Inferior parietal cortex (tissue), 1 donor: ENCODE results near the gene RAB3B.
"Not testable (repeated sequence)": the region's sequence is repeated elsewhere in the genome, so short reads cannot be mapped to it uniquely, and the experiment has no call there.

Experiments used
- DNase-seq: peaks from one replicate; pipeline ENCODE4 v3.0.0-alpha.2; 2016; ENCODE audit errors: extremely low spot score

Gene RAB3B

GRCh38 chr1:51989582-51990477, 670 bp downstream of the RAB3B start:
- no peak for DNase-seq

GRCh38 chr1:51988254-51988653, 2.2 kb downstream of the RAB3B start:
- DNase-seq = no peak

DNA sequence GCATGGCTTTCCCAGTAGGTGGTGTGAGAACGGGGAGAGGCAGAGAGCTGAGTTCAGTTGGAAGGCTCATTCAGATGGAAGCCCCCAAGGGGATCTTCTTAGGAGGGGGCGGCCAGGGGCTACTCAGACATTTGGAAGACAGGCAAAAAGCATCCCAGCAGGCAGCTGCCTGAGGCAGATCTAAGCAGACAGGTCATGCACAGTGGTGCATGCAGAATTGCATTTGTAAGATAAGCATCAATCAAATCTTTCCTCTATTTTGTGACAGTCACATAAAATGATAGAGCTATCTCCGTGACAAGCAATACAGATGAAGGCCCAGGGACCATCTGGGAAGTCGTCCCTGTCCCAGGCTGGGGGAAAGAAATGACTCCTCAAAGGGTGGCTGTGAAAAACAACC, 3.8 kb downstream of the RAB3B start:
- no peak for DNase-seq

GRCh38 chr1:51982161-51982560, 8.3 kb downstream of the RAB3B start:
- no peak for DNase-seq

GRCh38 chr1:51981555-51981954, 8.9 kb downstream of the RAB3B start:
- DNase-seq = no peak

- no peak for DNase-seq
Observed at GRCh38 chr1:51978099-51978498, 12.4 kb downstream of the RAB3B start.

- DNase-seq = no peak
Observed at GRCh38 chr1:51976846-51977602, 13.5 kb downstream of the RAB3B start.

DNA sequence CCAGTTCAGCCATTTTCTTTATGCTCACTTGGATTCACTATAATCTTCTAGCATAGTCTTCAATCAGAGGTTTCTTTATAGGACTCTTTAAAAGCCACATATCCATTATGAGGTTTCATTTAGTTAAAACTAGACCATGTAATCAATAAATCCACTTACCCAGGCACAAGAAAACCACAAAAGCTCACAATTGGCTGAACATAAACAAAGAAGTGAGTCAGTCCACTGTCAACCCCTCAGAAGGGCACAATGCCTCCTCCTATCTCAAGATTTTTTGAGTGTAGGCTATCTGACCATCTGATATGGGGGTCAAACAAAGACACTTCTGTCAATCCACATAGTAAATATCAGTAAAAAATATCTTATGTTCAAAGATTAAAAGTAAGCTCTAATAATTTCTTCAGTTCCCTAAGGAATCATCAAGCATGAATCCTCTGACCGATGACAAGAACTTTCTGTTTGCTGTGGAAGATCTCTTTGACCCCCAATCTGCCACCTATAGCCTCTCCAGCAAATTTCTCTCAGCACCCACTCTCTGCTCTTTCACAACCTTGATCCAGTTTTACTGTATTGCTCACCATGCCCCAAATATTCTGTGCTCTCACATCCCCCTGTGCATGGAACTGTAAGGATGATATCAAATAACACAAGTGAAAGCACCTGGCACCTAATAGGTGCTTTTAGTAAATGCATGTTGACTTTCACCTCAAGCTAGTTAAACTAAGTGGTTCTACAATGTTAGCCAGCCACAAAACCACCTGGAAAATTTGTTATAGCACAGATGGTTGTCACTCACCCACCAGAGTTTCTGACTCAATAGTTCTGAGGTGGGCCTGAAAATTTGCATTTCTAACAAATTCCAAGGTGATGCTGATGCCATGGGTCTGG, 16.7 kb downstream of the RAB3B start:
- DNase-seq = no peak

DNA sequence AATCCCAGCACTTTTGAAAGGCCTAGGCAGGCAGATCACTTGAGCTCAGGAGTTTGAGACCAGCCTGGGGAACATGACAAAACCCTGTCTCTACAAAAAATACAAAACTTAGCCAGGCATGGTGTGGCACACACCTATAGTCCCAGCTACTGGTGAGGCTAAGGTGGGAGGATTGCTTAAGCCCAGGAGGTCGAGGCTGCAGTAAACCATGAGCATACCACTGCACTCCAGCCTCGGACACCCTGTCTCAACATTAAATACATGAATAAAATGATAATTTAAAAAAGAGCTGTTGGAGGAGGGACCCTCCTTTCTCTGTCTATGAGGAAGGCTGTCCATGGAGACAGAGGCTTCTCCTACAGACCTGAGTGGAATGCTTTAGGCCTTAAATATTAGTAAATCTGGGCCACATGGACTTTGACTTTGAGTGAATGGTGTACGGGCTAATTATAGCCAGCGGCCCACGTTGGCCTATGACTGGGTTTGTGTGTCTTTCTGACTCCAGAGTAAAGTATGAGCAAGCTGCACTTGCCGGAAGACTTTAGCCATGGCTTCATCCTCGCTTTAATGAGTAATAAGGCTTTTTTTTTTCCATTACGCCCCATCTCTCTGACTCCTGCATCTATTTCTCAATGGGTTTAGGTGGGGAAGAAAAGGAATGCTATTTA, 21.3 kb downstream of the RAB3B start:
- no peak for DNase-seq

- no peak for DNase-seq
Observed at GRCh38 chr1:51968632-51969031, 21.9 kb downstream of the RAB3B start.

DNA sequence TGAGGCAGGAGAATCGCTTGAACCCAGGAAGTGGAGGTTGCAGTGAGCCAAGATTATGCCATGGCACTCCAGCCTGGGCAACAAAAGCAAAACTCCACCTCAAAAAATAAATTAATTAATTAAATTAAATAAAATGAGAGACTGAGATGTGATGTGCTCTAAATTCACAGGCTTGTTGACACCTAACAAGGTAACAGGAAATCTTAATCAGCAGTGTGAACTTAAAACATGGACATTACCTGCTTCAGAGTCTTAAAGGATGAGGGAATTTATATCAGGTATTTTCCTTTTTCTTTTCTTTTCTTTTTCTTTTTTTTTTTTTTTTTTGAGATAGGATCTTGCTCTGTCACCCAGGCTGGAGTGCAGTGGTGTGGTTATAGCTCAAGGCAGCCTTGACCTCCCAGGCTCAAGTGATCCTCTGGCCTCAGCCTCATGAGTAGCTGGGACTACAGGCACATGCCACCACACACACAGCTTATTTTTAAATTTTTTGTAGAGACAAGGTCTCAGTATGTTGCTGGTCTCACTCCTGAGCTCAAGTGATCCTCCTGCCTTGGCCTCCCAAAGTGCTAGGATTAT, 23.2 kb downstream of the RAB3B start:
- not testable (repeated sequence) for DNase-seq

- DNase-seq = no peak
Observed at GRCh38 chr1:51966559-51966958, 23.9 kb downstream of the RAB3B start.

DNA sequence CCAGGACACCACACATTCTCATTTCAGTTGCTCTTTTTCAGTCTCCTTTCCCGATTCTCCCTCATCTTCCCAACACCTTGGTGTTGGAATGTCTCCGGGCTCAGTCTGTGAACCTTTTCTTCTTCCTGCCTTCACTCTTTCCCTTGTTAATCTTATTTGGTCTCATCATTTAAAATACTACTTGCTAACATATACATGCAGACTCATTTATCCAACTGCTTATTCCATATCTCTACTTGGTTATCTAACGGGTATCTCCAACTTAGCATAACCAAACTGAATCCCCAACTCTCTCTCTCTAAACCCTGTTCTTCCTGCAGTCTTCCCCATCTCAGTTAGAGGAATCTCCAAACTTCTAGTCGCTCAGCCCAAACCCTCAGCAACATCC, 26.2 kb downstream of the RAB3B start:
- DNase-seq = no peak

DNA sequence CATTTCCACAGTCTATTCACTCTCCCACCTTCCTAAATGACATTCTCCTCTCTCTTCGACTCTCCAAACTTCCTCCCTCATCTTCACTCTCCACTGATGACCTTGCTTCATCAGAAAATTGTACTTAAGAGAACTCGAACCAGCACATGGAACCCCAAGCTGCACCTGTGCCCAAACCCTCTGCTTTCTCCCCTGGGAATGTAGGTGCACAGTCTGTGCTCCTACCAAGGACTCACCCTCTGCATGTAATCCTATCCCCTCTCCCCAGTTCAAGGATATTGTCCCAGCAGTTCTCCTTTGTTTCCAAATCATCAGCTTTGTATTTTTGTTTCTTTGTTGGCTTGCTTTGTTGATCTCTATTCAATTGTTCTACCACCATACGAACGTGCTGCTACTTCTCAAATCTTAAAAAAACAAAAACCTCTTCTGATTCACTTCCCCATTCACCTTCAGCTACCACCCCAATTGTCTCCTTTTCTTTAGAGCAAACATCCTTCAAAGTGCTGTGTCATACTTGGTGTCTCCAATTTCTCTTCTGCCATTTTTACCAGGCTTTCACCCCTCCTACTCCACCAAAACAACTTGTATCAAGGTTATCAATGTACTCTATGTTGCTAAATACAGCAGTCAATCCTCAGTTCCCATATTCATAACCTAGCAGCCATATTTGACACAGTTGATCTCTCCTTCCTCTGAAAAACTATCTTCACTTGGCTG, 26.8 kb downstream of the RAB3B start:
- DNase-seq = no peak

DNA sequence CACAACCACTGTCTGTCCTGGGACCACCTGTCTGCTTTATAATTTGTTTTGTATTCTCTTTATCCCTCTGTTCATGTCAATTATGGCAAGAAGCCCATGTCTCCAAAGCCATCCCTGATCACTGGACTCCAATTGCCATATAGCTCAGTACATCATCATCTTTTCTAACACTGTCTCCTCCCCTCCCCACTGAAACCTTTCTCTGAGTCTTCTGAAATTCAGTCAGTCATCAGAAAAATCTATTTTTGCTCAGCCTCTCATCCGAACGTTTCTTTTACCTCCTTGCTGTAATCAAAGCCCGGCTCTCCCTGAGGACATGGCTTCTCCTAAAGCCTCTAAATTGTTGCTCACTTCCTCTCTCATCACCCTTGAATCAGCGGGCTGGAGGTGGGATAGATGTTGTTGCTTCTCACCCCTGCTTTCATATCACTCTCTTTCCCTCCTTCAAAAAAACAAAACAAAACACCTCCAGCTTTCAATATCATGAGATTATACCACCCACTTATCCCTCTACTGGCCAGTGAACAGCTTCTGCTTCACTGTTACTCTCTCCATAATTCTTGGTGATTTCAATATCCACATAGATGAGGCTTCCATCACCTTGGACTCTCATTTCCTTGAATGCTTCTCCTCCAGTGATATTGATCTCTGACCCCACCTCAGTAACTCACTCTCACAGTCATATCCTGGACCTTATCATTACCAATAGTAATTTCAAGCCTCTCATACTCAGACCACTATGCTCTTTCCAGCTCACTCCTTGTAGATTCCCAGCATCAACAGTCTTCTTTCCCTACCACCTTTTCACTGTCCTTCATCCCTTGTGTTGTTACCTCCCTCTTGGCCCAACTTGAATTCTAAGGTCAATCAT, 27.8 kb downstream of the RAB3B start:
- no peak for DNase-seq

DNA sequence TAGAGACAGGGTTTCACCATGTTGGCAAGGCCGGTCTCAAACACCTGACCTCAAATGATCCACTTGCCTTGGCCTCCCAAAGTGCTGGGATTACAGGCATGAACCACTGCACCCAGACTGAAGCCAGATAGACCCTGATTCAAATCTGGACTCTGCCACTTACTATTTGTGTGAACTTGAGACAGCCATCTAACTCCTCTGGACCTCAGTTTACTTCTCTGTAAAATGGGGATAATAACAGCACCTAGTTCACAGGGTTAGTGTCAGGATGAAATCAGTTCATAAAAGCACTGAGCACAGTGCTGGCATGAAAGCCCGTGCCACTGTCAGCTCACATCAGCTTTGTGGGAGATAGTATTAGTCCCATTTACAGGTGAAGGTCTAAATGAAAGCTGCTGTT, 28.5 kb downstream of the RAB3B start:
- DNase-seq = no peak

DNA sequence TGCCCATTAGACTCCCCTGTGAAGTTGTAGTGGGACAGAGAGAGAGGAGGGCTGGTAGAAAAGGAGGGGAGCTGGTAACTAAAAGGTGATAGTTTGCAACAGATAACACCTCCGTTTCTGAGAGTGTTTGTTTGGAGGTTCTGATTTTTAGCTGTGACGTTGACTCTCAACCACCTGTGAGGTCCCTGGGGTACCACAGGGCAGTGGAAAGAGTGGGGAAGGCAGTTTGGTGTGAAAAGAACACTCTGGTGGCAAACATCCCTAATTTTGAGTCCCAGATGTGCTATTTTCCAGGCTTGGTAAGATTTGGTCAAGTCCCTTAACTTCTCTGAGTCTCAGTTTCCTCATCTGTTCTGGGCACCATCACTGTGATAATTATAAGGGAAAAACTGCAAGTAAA, 29.3 kb downstream of the RAB3B start:
- no peak for DNase-seq

DNA sequence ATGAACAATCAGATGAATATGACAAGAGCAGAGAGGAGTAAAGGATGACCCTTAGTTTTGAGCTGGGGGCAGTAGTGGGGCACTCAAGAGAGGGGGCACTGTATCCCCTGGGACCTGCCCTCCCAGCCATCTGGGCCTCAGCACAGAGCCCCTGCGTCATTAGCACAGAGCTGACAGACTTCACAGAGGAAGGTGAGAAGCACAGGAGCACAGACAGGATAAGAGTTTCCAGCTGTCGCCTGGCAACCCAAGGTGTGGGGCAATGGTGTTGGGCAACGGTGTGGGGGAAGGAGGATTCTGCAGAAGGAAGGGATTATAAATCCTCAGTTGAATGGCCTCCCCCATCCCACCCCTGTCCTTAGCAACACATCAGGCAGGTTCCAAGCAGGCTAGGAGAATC, 30.2 kb downstream of the RAB3B start:
- no peak for DNase-seq

- no peak for DNase-seq
Observed at GRCh38 chr1:51958824-51959223, 31.7 kb downstream of the RAB3B start.

GRCh38 chr1:51957618-51958017, 32.9 kb downstream of the RAB3B start:
- no peak for DNase-seq
